ENCODE measurements around the gene CYP26B1.
"Not testable (repeated sequence)": the region's sequence is repeated elsewhere in the genome, so short reads cannot be mapped to it uniquely, and the experiment has no call there.

The CYP26B1 gene

GRCh38 chr2:72109291-72109690 is 38.4 kb downstream of the CYP26B1 start:
- no peak for DNase-seq (ENCODE audit: low spot score)

- DNase-seq (ENCODE audit: low spot score): no peak
Measured at GRCh38 chr2:72108121-72108520, 39.5 kb downstream of the CYP26B1 start.

DNA sequence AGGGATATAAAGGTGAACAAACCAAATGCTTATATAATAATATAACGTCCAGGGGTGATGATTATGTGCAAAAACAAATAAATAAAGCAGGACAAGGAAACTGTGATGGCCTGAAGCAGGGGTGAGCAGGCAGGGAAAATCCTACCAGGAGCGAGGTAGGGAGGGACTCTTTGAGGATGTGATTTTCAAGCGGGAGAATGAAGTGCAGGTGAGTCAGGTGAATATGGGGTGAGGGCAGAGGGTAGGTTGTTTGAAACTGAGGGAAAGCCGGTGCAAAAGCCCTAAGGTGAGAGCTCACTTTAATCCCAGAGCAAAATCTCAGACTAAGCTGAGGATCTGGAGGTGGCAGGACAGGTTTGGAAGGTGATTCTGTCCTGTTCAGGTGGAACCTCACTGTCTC is 40.7 kb downstream of the CYP26B1 start:
- no peak for DNase-seq (ENCODE audit: low spot score)

GRCh38 chr2:72104821-72105588 is 42.7 kb downstream of the CYP26B1 start:
- DNase-seq (ENCODE audit: low spot score): no peak

- no peak for DNase-seq (ENCODE audit: low spot score)
Measured at GRCh38 chr2:72103690-72104089, 44.0 kb downstream of the CYP26B1 start.

GRCh38 chr2:72103161-72103560 is 44.5 kb downstream of the CYP26B1 start:
- no peak for DNase-seq (ENCODE audit: low spot score)

- DNase-seq (ENCODE audit: low spot score): no peak
Measured at GRCh38 chr2:72098935-72099334, 48.7 kb downstream of the CYP26B1 start.

DNA sequence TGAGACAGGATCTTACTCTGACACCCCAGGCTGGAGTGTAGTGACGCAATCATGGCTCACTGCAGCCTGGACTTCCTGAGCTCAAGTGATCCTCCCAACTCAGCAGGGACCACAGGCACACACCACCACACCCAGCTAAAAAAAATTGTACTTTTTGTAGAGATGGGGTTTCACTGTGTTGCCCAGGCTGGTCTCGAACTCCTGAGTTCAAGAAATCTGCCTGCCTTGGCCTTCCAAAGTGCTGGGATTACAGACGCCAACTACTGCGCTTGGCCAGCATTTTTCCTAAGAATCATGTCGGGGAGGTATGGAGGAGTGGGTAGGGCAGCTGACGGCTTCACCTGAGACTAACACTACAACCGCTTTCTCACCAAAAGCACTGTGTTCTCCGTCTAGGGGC is 50.4 kb downstream of the CYP26B1 start:
- DNase-seq (ENCODE audit: low spot score): no peak

GRCh38 chr2:72096181-72096580 is 51.5 kb downstream of the CYP26B1 start:
- no peak for DNase-seq (ENCODE audit: low spot score)

GRCh38 chr2:72095364-72095763 is 52.3 kb downstream of the CYP26B1 start:
- no peak for DNase-seq (ENCODE audit: low spot score)

GRCh38 chr2:72094701-72095100 is 53.0 kb downstream of the CYP26B1 start:
- DNase-seq (ENCODE audit: low spot score): no peak

- DNase-seq (ENCODE audit: low spot score): no peak
Measured at GRCh38 chr2:72092111-72092510, 55.6 kb downstream of the CYP26B1 start.

DNA sequence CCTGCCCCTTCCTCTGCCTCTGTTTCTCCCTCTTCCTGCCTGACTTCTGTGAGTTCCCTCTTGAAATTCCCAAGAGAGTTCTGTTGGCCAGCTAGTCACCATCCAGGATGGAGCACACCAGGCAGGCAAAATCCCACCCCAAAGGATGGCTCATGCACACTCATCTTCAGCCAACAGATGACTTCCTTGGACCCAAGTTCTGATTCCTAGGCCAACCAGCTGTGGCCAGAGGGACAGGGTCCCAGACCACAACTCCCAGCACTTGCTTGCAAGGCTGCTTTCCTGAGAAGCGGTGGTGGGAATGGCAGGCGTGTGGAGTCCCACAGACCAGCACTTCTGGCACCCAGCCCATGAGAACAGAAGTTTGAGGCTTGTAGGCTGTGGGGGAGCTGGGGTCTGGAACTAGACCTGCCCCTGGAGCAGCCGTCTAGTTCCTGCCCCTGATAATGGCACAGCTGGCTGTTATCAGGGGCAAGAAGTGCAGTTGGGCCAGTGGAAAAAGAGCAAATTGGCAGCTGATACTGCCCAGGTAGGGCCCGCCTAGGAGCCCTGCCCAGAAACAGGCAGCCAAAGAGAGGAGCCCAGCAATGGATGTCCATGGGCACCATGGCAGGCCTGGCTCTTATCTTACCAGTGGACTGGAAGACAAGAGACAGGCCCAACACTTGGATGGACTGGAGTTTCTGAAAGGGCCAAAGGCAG is 56.7 kb downstream of the CYP26B1 start:
- no peak for DNase-seq (ENCODE audit: low spot score)

DNA sequence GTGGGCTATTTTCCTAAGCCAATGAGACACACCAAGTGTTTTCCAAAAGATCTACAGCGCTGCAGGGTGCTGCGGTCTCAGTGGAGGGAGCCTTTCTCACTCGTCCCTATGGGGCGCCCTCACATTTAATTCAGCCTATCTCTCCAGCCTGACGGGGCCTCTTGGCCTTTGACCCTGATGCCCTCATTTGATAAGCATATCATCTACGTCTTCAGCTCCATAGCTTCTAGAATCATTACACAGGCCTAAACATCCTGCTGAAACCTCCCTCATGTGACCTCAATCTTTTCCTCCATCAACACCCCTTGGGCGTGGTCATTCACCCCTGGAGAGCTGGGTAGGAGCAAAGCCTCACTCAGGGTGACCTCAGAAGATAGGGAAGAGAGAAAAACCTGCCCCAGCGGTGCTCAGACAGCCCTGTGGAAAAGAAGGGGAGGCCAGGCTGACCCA is 57.4 kb downstream of the CYP26B1 start:
- DNase-seq (ENCODE audit: low spot score): no peak

- no peak for DNase-seq (ENCODE audit: low spot score)
Measured at GRCh38 chr2:72089537-72089936, 58.1 kb downstream of the CYP26B1 start.

- DNase-seq (ENCODE audit: low spot score): no peak
Measured at GRCh38 chr2:72089028-72089427, 58.6 kb downstream of the CYP26B1 start.

- DNase-seq (ENCODE audit: low spot score): not testable (repeated sequence)
Measured at GRCh38 chr2:72086871-72087633, 60.6 kb downstream of the CYP26B1 start.

GRCh38 chr2:72085513-72085912 is 62.1 kb downstream of the CYP26B1 start:
- DNase-seq (ENCODE audit: low spot score): no peak

DNA sequence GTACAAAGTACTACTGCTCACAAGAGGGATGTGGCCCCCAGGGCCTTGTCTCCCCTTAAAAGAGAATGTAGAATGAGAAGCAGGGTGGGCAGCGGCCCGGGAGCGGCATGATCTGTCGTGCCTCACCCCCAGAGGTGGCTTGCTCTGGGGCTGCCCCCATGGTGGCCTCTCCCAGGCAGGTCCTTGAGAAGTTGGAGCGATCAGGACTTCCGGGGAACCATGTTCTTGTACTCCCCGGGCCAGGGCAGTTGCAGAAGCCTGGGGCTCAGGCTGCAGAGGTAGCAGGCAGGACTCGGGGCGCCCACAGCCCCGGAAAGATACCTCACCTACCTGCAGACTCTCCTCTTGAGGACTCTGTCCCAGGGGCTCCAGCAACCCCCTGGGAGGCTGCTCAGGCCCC is 62.6 kb downstream of the CYP26B1 start:
- no peak for DNase-seq (ENCODE audit: low spot score)

GRCh38 chr2:72084584-72084976 is 63.1 kb downstream of the CYP26B1 start:
- DNase-seq (ENCODE audit: low spot score): no peak

DNA sequence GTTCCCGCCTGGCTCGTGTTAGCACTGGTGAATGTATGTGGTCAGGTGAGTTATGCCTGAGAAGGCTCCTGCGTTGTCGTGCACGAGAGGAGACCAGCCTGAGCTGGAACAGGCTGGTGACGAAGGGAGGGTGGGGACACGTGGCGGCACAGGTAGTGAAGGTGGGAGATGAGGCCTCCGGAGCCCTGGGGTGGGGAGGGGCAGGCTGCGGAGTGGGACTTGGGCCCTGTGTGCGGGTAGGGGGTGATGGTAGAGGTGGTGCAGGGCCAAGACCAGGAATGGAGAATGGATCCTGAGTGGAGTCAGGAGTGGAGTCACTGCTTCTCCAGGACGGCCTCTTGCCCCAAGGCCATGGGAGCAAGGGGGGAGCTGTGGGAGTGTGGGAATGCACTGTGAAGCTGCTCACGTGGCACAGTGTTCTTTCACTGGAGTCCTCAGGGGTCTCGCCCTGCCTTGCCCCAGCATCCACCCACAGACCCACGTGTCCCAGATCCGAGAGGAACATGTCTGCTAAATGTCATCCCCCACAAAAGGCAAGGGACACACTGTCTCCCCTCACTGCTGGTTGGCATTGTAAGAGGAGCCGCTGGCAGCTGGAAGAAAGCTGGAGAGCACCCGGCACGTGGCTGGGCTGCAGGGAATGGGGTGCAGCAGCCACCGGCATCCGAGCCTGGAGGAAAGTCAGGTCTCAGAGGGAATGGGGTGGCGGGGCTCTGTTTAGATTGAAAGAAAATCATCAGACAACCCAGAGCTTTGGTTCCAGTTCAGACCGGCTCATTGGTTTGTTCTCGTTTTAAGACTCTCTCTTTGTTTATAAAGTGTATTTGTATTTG is 63.7 kb downstream of the CYP26B1 start:
- no peak for DNase-seq (ENCODE audit: low spot score)

DNA sequence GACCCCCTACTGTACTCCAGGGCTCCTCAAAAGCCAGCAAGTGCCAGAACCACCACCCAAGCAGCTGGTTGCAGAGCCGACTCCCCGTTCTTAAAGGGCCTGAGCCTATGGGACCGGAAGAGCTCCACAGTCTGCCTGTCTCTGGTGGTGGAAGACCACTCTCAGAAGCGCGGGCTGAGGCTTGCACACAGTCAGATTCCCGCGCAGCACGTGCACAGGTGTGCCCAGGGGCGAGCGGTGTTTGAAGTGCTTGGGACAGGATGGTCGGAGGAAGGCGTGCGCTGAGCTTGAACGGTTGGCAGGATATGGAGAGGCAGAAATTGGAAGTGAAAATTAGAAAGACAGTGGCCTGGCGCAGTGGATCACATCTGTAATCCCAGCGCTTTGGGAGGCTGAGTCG is 64.8 kb downstream of the CYP26B1 start:
- no peak for DNase-seq (ENCODE audit: low spot score)

All from kidney capillary endothelial cell (primary cell).